NCI-H226 (cell line): ENCODE measurements around the gene SLX1B.
A peak's percentile ranks its signal among the peaks of the same experiment; 100 is the strongest.
"Not testable (repeated sequence)": the region's sequence is repeated elsewhere in the genome, so short reads cannot be mapped to it uniquely, and the experiment has no call there.

Experiments used
- DNase-seq: peaks from one replicate; pipeline ENCODE4 v3.0.0-alpha.2; 2015

Gene SLX1B

GRCh38 chr16:29454269-29454668, at the start of gene SLX1B, which contains the start of gene BOLA2:
Gene SLX1B, plus strand, starts transcription at chr16:29454533.
Gene BOLA2, minus strand, starts transcription at chr16:29454351. Its CDS starts 98 bp downstream, at chr16:29454253.
- not testable (repeated sequence) for DNase-seq

- peak; percentile 72 for DNase-seq
Measured at GRCh38 chr16:29405249-29405648, 49.1 kb upstream of the SLX1B start.

- not testable (repeated sequence) for DNase-seq
Measured at GRCh38 chr16:29423587-29423986, 30.7 kb upstream of the SLX1B start.

- DNase-seq, result not testable (repeated sequence)
Measured at GRCh38 chr16:29425390-29425789, 28.9 kb upstream of the SLX1B start.

GRCh38 chr16:29453754-29454153, 579 bp upstream of the SLX1B start:
- DNase-seq, result not testable (repeated sequence)

- not testable (repeated sequence) for DNase-seq
Measured at GRCh38 chr16:29454828-29455227, 495 bp downstream of the SLX1B start.

- not testable (repeated sequence) for DNase-seq
Measured at GRCh38 chr16:29457660-29458059, 3.3 kb downstream of the SLX1B start.

GRCh38 chr16:29459706-29460646, 5.6 kb downstream of the SLX1B start, which contains the start of gene SULT1A4:
Gene SULT1A4, plus strand, starts transcription at chr16:29459913. Its CDS starts 1,473 bp downstream, at chr16:29461386.
- DNase-seq, result not testable (repeated sequence)

GRCh38 chr16:29460647-29461030, 6.3 kb downstream of the SLX1B start:
- not testable (repeated sequence) for DNase-seq

GRCh38 chr16:29465985-29466824, 11.9 kb downstream of the SLX1B start:
- not testable (repeated sequence) for DNase-seq

GRCh38 chr16:29466904-29467303, 12.6 kb downstream of the SLX1B start:
- not testable (repeated sequence) for DNase-seq

- DNase-seq, result not testable (repeated sequence)
Measured at GRCh38 chr16:29467654-29468366, 13.5 kb downstream of the SLX1B start.

GRCh38 chr16:29469660-29470059, 15.3 kb downstream of the SLX1B start:
- DNase-seq, result not testable (repeated sequence)

GRCh38 chr16:29472065-29472464, 17.7 kb downstream of the SLX1B start:
- not testable (repeated sequence) for DNase-seq

- DNase-seq, result not testable (repeated sequence)
Measured at GRCh38 chr16:29482276-29482675, 27.9 kb downstream of the SLX1B start.

- not testable (repeated sequence) for DNase-seq
Measured at GRCh38 chr16:29506308-29506707, 52.0 kb downstream of the SLX1B start, which contains the start of gene NPIPB12. Gene NPIPB12, minus strand, starts transcription at chr16:29506408.
